Activated T-helper 2 cell treated with anti-CD3 and anti-CD28 coated beads, Interferon-gamma antibody, Interleukin-2, Interleukin-4, amounts not matched to agents 10 μg/mL and 5 μg/mL and 100 μg/mL, durations not matched to agents 14 hours and 24 hours and 36 hours (primary cell): ENCODE results near the gene TOR1B. TPM values are rescaled to one million over a fixed set of nuclear protein-coding genes. Genes with fewer than 3 reads are reported as not detected.
A peak's percentile ranks its signal among the peaks of the same experiment; 100 is the strongest.

Experiments used
- DNase-seq: peaks from one replicate; pipeline ENCODE4 v3.0.0; 2021; ENCODE audit warnings: low spot score
- H3K27ac Mint-ChIP-seq: one replicate; pipeline ENCODE4 v1.8.0; 2021; ENCODE audit warnings: mixed read lengths
- H3K27me3 Mint-ChIP-seq: one replicate; pipeline ENCODE4 v1.8.0; 2021; ENCODE audit warnings: low read depth, mixed read lengths
- H3K36me3 Mint-ChIP-seq: one replicate; pipeline ENCODE4 v1.8.0; 2021; ENCODE audit warnings: low read depth, mixed read lengths
- H3K4me1 Mint-ChIP-seq: one replicate; pipeline ENCODE4 v1.8.0; 2021; ENCODE audit warnings: low read depth, mixed read lengths
- H3K4me3 Mint-ChIP-seq: one replicate; pipeline ENCODE4 v1.8.0; 2021; ENCODE audit warnings: low read depth, mild to moderate bottlenecking, moderate library complexity, mixed read lengths
- H3K9me3 Mint-ChIP-seq: one replicate; pipeline ENCODE4 v1.8.0; 2021; ENCODE audit warnings: mixed read lengths
- intact Hi-C: fragments of 100-400 bp; cut with micrococcal nuclease; formaldehyde crosslinking; loops from one replicate; pipeline ENCODE4 v1.15.1; 2023
- total RNA-seq: library from RNA; stranded (reverse); gene quantifications from 2 replicates; pipeline ENCODE4 v1.2.3, GENCODE V29; 2022

The TOR1B gene
- total RNA-seq, 1 donor from 2014 or later, result 25.2 TPM

DNA sequence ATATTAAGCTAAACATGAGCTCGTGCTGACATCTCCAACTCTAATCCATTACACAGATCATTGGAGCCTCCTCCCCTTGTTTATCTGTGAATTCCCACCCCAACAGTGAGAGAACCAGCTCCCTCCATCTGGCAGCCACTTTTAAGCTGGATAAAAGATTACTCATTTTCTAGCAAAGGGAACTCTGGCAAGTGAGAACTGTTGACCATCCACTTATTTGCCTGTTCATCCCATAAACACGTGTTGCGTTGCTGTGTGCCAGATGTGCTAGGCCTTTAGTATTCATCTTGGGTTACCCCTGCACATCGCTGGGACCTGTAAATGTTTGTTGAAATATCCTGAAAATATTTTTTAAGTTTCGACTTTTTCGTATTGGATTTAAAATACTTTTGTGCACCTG lies 23.4 kb downstream of the TOR1B start:
- intact Hi-C loops, result loop anchor here (5.0 kb wide), 1 partner anchor 36 kb away; no protein-coding TSS in a partner anchor
- peaks cover 58% of the 10 kb centered on the region for H3K36me3 Mint-ChIP-seq

DNA sequence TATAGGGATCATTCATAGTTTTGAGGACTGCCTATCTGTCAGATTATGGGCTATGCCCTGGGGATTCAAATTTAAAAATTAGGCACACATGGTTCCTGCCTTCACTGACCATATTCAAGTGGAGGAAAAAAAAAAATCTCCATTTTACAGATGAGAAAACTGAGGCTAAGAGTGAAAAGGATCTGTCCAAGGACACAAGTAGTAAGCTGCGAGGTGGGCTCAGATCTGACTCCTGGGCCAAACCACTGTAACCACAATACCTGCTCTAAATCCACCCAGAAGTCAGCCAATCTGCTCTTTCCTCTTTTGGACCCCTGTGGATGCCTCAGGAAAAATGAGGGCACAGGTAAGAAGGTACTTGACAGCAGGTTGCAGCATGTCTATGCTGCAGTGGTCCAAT lies 23.8 kb downstream of the TOR1B start:
- no peak overlapping the region for H3K27ac Mint-ChIP-seq
- no peaks in the 10 kb centered on the region for H3K9me3 Mint-ChIP-seq
- H3K4me1 Mint-ChIP-seq, result peaks cover 9% of the 10 kb centered on the region
- H3K27me3 Mint-ChIP-seq, result no peaks in the 10 kb centered on the region
- H3K36me3 Mint-ChIP-seq, result peaks cover 57% of the 10 kb centered on the region
- intact Hi-C loops, result loop anchor here (5.0 kb wide), 1 partner anchor 36 kb away; no protein-coding TSS in a partner anchor
- DNase-seq, result no peak
- no peak overlapping the region for H3K4me3 Mint-ChIP-seq

More for the DNA sequence above, 23.4 kb downstream of the TOR1B start:
- Mint-ChIP-seq H3K27ac (no peak overlapping the region), H3K4me3 (no peak overlapping the region), H3K4me1 (peaks cover 9% of the 10 kb centered on the region), H3K9me3 (no peaks in the 10 kb centered on the region), H3K27me3 (no peaks in the 10 kb centered on the region)
- DNase-seq, result no peak

DNA sequence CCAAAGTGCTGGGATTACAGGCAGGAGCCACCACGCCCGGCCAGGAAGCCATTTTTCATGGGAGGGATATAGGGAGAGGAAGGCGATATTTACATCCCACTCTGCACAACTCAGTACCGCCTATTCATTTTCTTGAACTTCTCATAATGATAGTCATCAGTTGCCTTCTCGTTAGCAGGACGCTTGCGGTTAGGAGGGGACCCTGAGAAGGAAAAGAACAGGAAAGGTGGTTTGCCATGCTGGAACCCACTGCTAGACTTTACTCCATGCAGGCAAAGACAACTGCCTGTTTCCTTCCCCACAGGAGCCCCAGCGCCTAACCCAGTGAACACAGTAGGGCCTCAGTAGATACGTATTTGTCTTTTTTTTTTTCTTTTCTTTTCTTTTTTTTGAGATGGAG lies 25.1 kb downstream of the TOR1B start:
- Mint-ChIP-seq H3K4me1 (peaks cover 1% of the 10 kb centered on the region), H3K27me3 (no peaks in the 10 kb centered on the region), H3K9me3 (no peaks in the 10 kb centered on the region), H3K4me3 (no peak overlapping the region), H3K27ac (no peak overlapping the region), H3K36me3 (peaks cover 53% of the 10 kb centered on the region)
- intact Hi-C loops, result loop anchor here (5.0 kb wide), 1 partner anchor 34 kb away; no protein-coding TSS in a partner anchor
- no peak for DNase-seq

GRCh38 chr9:129828969-129829368 lies 26.0 kb downstream of the TOR1B start:
- H3K9me3 Mint-ChIP-seq, result no peaks in the 10 kb centered on the region
- no peaks in the 10 kb centered on the region for H3K27me3 Mint-ChIP-seq
- H3K4me3 Mint-ChIP-seq, result no peak overlapping the region
- DNase-seq, result no peak
- peaks cover 9% of the 10 kb centered on the region for H3K4me1 Mint-ChIP-seq
- no peak overlapping the region for H3K27ac Mint-ChIP-seq
- intact Hi-C loops, result loop anchor here (5.0 kb wide), 1 partner anchor 33 kb away; no protein-coding TSS in a partner anchor
- peaks cover 60% of the 10 kb centered on the region for H3K36me3 Mint-ChIP-seq

DNA sequence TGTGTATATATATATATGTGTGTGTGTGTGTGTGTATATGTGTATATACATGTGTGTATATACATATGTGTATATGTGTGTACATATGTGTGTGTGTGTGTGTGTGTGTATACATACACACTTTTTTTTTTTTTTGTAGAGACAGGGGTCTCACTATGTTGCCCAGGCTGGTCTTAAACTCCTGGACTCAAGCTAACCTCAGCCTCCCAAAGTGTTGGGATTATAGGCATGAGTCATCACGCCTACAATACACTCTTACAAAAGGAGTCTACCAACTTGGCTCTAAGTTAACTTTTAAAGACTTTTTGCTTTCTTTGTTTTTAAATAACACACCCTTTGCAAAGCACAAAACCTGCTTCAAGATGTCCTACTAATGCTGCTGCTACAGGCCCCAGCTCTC lies 30.0 kb downstream of the TOR1B start:
- H3K36me3 Mint-ChIP-seq, result peaks cover 74% of the 10 kb centered on the region
- peak overlapping the region; percentile 62 for H3K27ac Mint-ChIP-seq
- H3K27me3 Mint-ChIP-seq, result no peaks in the 10 kb centered on the region
- H3K4me1 Mint-ChIP-seq, result peaks cover 32% of the 10 kb centered on the region
- no peaks in the 10 kb centered on the region for H3K9me3 Mint-ChIP-seq
- no peak for DNase-seq
- intact Hi-C loops, result no loop called here
- H3K4me3 Mint-ChIP-seq, result peak overlapping the region; percentile 98

- Mint-ChIP-seq H3K36me3 (peaks cover 67% of the 10 kb centered on the region), H3K4me3 (peak overlapping the region; percentile 98), H3K4me1 (peaks cover 43% of the 10 kb centered on the region), H3K27me3 (no peaks in the 10 kb centered on the region), H3K9me3 (no peaks in the 10 kb centered on the region), H3K27ac (peak overlapping the region; percentile 98)
- DNase-seq, result peak; percentile 37
- intact Hi-C loops, result loop anchor here (1.0 to 5.0 kb wide), 4 partner anchors 10 to 208 kb away; partner anchors contain the start of genes FNBP1, TOR1A and TOR1B
Observed at GRCh38 chr9:129834489-129835127, 31.6 kb downstream of the TOR1B start.

DNA sequence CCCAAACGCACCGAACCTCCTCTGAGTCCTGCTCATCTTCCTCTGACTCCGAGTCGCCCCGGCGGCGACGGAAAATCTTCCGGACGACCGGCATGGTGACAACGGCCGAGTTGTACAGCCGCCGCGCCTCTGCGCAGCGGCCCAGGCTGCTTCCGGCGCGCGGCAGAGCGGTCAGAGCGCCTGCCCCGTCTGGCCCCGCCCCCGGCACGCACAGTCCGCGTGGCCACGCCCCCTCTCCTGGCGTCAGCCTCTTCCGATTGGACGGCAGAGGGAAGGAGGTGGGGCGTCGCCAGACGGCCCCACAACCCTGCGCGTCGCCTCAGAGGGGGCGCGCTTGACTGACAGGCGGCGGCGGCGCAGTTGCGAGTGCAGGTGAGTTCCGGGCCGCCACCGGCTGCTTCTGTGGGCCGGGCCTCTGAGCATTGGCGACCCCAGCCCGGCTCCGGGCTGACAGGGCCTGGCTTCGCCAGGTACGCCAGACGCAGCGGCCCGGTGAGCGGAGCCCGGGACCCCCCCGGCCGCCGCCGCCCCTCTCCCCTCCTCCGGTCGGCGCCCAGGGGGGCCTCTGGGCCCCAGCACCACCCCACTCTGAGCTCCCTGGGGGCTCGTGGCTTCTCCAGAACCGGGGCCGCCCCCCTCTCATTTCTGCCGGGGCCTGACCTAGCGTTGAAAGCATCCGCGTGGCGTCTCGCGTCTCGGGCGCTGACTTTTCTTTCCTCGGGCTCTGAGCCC lies 32.3 kb downstream of the TOR1B start, which contains the start of the genes C9orf78 and USP20:
TSS of gene C9orf78 (minus strand) at position 148 of the 732 bp plus-strand sequence. CDS start at position 94, 54 bp downstream.
TSS of gene USP20 (plus strand) at position 331 of the 732 bp plus-strand sequence. CDS start 17,098 bp downstream, outside the sequence.
- DNase-seq, result peak; percentile 95
- Mint-ChIP-seq H3K27me3 (no peaks in the 10 kb centered on the region), H3K36me3 (peaks cover 63% of the 10 kb centered on the region), H3K4me1 (peaks cover 47% of the 10 kb centered on the region), H3K9me3 (no peaks in the 10 kb centered on the region), H3K4me3 (peak within 1 kb of the TSS; percentile 98), H3K27ac (peak within 1 kb of the TSS; percentile 98)
- intact Hi-C loops, result loop anchor here (1.0 to 5.0 kb wide), 4 partner anchors 11 to 207 kb away; partner anchors contain the start of genes FNBP1, TOR1A and TOR1B

DNA sequence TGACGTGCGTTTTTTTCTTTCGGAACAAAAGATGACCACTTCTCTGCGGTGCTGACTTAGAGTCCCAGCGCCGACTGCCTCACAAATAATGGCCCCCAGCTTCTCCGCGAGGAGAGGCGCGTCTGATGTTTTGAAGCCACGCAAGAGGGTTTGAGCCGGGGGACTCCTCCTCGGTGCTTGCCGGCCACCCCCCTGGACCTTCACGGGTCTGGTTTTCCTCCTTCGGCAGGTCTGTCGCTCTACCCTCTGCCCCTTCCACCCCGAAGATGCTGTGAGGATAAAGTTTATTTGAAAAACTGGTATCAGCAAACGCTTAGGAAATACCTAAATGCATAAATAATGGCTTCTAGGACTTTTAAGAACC lies 32.9 kb downstream of the TOR1B start:
- peaks cover 58% of the 10 kb centered on the region for H3K36me3 Mint-ChIP-seq
- no peaks in the 10 kb centered on the region for H3K9me3 Mint-ChIP-seq
- H3K4me3 Mint-ChIP-seq, result peak overlapping the region; percentile 94
- H3K27me3 Mint-ChIP-seq, result no peaks in the 10 kb centered on the region
- H3K27ac Mint-ChIP-seq, result peak overlapping the region; percentile 90
- intact Hi-C loops, result loop anchor here (1.0 to 5.0 kb wide), 4 partner anchors 12 to 206 kb away; partner anchors contain the start of genes FNBP1, TOR1A and TOR1B
- peaks cover 48% of the 10 kb centered on the region for H3K4me1 Mint-ChIP-seq
- no peak for DNase-seq

- peak overlapping the region; percentile 94 for H3K4me3 Mint-ChIP-seq
- peak overlapping the region; percentile 90 for H3K27ac Mint-ChIP-seq
- no peaks in the 10 kb centered on the region for H3K9me3 Mint-ChIP-seq
- intact Hi-C loops, result loop anchor here (5.0 kb wide), 1 partner anchor 206 kb away; the partner anchor contains the start of gene FNBP1
- no peaks in the 10 kb centered on the region for H3K27me3 Mint-ChIP-seq
- DNase-seq, result peak; percentile 28
- H3K4me1 Mint-ChIP-seq, result peaks cover 53% of the 10 kb centered on the region
- H3K36me3 Mint-ChIP-seq, result peaks cover 53% of the 10 kb centered on the region
Observed at GRCh38 chr9:129836311-129837007, 33.5 kb downstream of the TOR1B start.

DNA sequence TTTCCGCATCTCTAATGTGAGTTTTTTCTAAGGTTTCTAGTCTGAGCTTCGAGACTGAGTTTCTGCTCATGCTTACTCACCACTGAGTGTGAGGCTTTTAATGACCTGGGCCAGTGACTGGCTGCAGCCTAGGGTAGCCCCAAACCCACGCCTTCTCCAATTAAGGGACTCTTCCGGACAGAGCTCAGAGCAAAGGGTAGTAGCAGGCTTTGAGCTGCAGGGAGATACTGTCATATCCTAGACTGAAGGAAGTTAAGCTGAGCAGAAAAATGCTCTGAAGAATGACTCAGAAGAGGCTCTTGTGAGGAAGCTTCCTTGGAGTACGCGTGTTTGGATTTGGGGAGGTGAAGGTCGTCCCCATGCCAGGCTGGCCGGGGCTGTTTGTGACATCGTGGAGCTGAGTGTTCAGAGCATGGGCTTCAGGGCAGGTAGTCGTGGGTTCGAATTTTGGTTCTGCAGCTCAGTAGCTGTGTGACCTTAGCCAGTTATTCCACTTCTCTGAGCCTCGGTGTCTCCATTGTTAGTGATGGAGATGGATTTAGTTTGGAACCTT lies 35.8 kb downstream of the TOR1B start:
- no peak for DNase-seq
- peak overlapping the region; percentile 95 for H3K27ac Mint-ChIP-seq
- peaks cover 46% of the 10 kb centered on the region for H3K4me1 Mint-ChIP-seq
- peak overlapping the region; percentile 68 for H3K4me3 Mint-ChIP-seq
- intact Hi-C loops, result loop anchor here (1.0 to 5.0 kb wide), 2 partner anchors 25 to 204 kb away; partner anchors contain the start of gene FNBP1
- H3K36me3 Mint-ChIP-seq, result peaks cover 35% of the 10 kb centered on the region
- H3K9me3 Mint-ChIP-seq, result no peaks in the 10 kb centered on the region
- no peaks in the 10 kb centered on the region for H3K27me3 Mint-ChIP-seq

- Mint-ChIP-seq H3K4me3 (peak overlapping the region; percentile 68), H3K27me3 (no peaks in the 10 kb centered on the region), H3K4me1 (peaks cover 39% of the 10 kb centered on the region), H3K36me3 (peaks cover 28% of the 10 kb centered on the region), H3K27ac (peak overlapping the region; percentile 95), H3K9me3 (no peaks in the 10 kb centered on the region)
- intact Hi-C loops, result loop anchor here (5.0 kb wide), 1 partner anchor 203 kb away; the partner anchor contains the start of gene FNBP1
- DNase-seq, result no peak
Observed at GRCh38 chr9:129839324-129840023, 36.5 kb downstream of the TOR1B start.
